WTC11 (cell line): ENCODE results near the gene GJD4. TPM values are rescaled to one million over a fixed set of nuclear protein-coding genes. Genes with fewer than 3 reads are reported as not detected.

Experiments
- ATAC-seq: fragments of 200-7000 bp; cut with Tn5 transposase; 2 replicates; pipeline ENCODE4 v1.10.0; 2021; ENCODE audit warnings: mild to moderate bottlenecking, moderate library complexity
- CTCF ChIA-PET: fragments of 300-600 bp; sonication (Branson Sonifier 250); formaldehyde crosslinking; loops from one replicate; lab custom pipeline; 2021; ENCODE audit warnings: antibody characterized with exemption; lab: Charles Lee
- POLR2A ChIA-PET: fragments of 350-600 bp; sonication (Branson Sonifier 250); formaldehyde crosslinking; loops from one replicate; lab custom pipeline; 2021; ENCODE audit warnings: antibody characterized with exemption; lab: Charles Lee
- DNase-seq: peaks from one replicate; pipeline ENCODE4 v3.0.0; 2021; ENCODE audit warnings: low spot score
- H3K27ac Mint-ChIP-seq: 2 replicates; pipeline ENCODE4 v1.8.0; 2021; ENCODE audit warnings: mixed read lengths
- H3K27me3 Mint-ChIP-seq: 2 replicates; pipeline ENCODE4 v1.8.0; 2021; ENCODE audit warnings: low read depth, mild to moderate bottlenecking, moderate library complexity, mixed read lengths
- H3K36me3 Mint-ChIP-seq: 2 replicates; pipeline ENCODE4 v1.8.0; 2021; ENCODE audit warnings: mixed read lengths
- H3K4me1 Mint-ChIP-seq: 2 replicates; pipeline ENCODE4 v1.8.0; 2022; ENCODE audit warnings: mixed read lengths
- H3K4me3 Mint-ChIP-seq: 2 replicates; pipeline ENCODE4 v1.8.0; 2021; ENCODE audit warnings: mild to moderate bottlenecking, moderate library complexity, mixed read lengths
- H3K9me3 Mint-ChIP-seq: 2 replicates; pipeline ENCODE4 v1.8.0; 2021; ENCODE audit warnings: mixed read lengths
- CREM ChIP-seq: sonication (generic); formaldehyde crosslinking; IDR thresholded peaks from 2 replicates; pipeline ENCODE4 v1.8.1; 2022; ENCODE audit warnings: mild to moderate bottlenecking, missing genetic modification reagents, moderate library complexity
- ELF4 ChIP-seq: sonication (generic); formaldehyde crosslinking; IDR thresholded peaks from 2 replicates; pipeline ENCODE4 v1.8.1; 2022; ENCODE audit warnings: low read depth, mild to moderate bottlenecking, moderate library complexity, missing genetic modification reagents
- FOXP4 ChIP-seq: sonication (generic); formaldehyde crosslinking; IDR thresholded peaks from 2 replicates; pipeline ENCODE4 v1.8.0; 2022; ENCODE audit warnings: mild to moderate bottlenecking, missing genetic modification reagents
- HMGA2 ChIP-seq: fragments of 250-450 bp; sonication (Bioruptor Pico); IDR thresholded peaks from 2 replicates; pipeline ENCODE4 v1.4.0; 2021; ENCODE audit warnings: mild to moderate bottlenecking, moderate library complexity
- NR3C1 ChIP-seq: sonication (generic); formaldehyde crosslinking; conservative IDR thresholded peaks from 2 replicates; pipeline ENCODE4 v1.8.1; 2023; ENCODE audit warnings: low read depth, mild to moderate bottlenecking, missing genetic modification reagents
- SMAD3 ChIP-seq: sonication (generic); formaldehyde crosslinking; IDR thresholded peaks from 2 replicates; pipeline ENCODE4 v1.8.0; 2022; ENCODE audit warnings: missing genetic modification reagents, mild to moderate bottlenecking, borderline replicate concordance
- TP53 ChIP-seq: sonication (generic); formaldehyde crosslinking; IDR thresholded peaks from 2 replicates; pipeline ENCODE4 v1.8.1; 2023; ENCODE audit warnings: mild to moderate bottlenecking, missing genetic modification reagents
- ZBTB43 ChIP-seq: sonication (generic); formaldehyde crosslinking; IDR thresholded peaks from 2 replicates; pipeline ENCODE4 v1.8.1; 2023; ENCODE audit warnings: mild to moderate bottlenecking, missing genetic modification reagents
- ZMAT4 ChIP-seq: fragments of 250-450 bp; sonication (Bioruptor Pico); IDR thresholded peaks from 2 replicates; pipeline ENCODE4 v1.9.0; 2021; ENCODE audit warnings: mild to moderate bottlenecking
- ZNF423 ChIP-seq: fragments of 250-450 bp; sonication (Bioruptor Pico); IDR thresholded peaks from 2 replicates; pipeline ENCODE4 v2.1.2; 2022; ENCODE audit warnings: mild to moderate bottlenecking, moderate library complexity
- ZNF671 ChIP-seq: fragments of 250-450 bp; sonication (Bioruptor Pico); IDR thresholded peaks from 2 replicates; pipeline ENCODE4 v1.8.0; 2021; ENCODE audit warnings: mild to moderate bottlenecking
- total RNA-seq: library from RNA; stranded (reverse); gene quantifications from 3 replicates; pipeline ENCODE4 v1.2.3, GENCODE V29; 2021
- TF ChIP-seq, protein P1 (sequence below): sonication (generic); formaldehyde crosslinking; IDR thresholded peaks from 2 replicates; pipeline ENCODE4 v1.8.0; 2023; ENCODE audit warnings: missing genetic modification reagents, mild to moderate bottlenecking, borderline replicate concordance
- TF ChIP-seq, protein P2 (sequence below): fragments of 250-450 bp; sonication (Bioruptor Pico); conservative IDR thresholded peaks from 2 replicates; pipeline ENCODE4 v1.9.0; 2021; ENCODE audit warnings: mild to moderate bottlenecking
- TF ChIP-seq, protein P3 (sequence below): sonication (generic); formaldehyde crosslinking; IDR thresholded peaks from 2 replicates; pipeline ENCODE4 v1.8.1; 2022; ENCODE audit warnings: low read depth, mild to moderate bottlenecking, moderate library complexity, missing genetic modification reagents, borderline replicate concordance
- TF ChIP-seq, protein P4 (sequence below): fragments of 250-450 bp; sonication (Bioruptor Pico); IDR thresholded peaks from 2 replicates; pipeline ENCODE4 v1.8.0; 2021; ENCODE audit warnings: mild to moderate bottlenecking
- TF ChIP-seq, protein P5 (sequence below): fragments of 200-600 bp; IDR thresholded peaks from 2 replicates; pipeline ENCODE4 v1.8.0; 2022; ENCODE audit warnings: antibody characterized with exemption

The GJD4 gene
- total RNA-seq, 1 experiment from 2014 or later: not detected

GRCh38 chr10:35639728-35640401 lies 34.7 kb downstream of the GJD4 start (continued):
- TF ChIP-seq, protein P1, sequence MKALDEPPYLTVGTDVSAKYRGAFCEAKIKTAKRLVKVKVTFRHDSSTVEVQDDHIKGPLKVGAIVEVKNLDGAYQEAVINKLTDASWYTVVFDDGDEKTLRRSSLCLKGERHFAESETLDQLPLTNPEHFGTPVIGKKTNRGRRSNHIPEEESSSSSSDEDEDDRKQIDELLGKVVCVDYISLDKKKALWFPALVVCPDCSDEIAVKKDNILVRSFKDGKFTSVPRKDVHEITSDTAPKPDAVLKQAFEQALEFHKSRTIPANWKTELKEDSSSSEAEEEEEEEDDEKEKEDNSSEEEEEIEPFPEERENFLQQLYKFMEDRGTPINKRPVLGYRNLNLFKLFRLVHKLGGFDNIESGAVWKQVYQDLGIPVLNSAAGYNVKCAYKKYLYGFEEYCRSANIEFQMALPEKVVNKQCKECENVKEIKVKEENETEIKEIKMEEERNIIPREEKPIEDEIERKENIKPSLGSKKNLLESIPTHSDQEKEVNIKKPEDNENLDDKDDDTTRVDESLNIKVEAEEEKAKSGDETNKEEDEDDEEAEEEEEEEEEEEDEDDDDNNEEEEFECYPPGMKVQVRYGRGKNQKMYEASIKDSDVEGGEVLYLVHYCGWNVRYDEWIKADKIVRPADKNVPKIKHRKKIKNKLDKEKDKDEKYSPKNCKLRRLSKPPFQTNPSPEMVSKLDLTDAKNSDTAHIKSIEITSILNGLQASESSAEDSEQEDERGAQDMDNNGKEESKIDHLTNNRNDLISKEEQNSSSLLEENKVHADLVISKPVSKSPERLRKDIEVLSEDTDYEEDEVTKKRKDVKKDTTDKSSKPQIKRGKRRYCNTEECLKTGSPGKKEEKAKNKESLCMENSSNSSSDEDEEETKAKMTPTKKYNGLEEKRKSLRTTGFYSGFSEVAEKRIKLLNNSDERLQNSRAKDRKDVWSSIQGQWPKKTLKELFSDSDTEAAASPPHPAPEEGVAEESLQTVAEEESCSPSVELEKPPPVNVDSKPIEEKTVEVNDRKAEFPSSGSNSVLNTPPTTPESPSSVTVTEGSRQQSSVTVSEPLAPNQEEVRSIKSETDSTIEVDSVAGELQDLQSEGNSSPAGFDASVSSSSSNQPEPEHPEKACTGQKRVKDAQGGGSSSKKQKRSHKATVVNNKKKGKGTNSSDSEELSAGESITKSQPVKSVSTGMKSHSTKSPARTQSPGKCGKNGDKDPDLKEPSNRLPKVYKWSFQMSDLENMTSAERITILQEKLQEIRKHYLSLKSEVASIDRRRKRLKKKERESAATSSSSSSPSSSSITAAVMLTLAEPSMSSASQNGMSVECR (CRISPR knock-in tag): peak; percentile 94; the same call in 1 of the 2 replicates
- TF ChIP-seq, protein P2, sequence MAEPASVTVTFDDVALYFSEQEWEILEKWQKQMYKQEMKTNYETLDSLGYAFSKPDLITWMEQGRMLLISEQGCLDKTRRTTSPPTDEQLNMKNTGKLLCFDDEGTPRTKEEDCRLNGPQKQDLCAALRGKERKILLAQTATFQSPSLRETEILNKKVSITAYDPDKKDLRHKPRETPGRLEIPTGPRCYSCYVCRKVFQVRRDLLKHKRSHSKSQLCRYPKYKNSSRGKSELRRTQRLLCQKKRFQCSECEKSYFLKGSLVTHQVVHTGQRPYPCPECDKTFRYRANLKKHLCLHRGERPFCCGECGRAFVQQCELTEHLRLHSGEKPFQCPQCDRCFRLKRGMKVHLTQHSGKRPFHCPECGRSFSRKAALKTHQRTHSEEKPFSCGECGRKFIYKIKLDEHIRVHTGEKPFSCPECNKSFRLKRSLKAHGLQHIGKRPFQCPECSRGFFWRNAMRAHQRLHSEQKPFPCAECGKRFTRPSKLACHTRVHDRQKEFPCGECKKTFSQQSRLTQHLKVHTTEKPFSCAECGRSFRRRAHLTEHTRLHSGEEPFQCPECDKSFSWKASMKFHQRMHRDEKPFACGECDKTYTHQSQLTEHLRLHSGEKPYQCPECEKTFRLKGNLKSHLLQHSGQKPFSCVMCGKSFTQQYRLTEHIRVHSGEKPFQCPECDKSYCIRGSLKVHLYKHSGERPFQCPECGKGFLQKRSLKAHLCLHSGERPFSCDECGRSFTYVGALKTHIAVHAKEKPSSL (CRISPR knock-in tag): no peak
- TF ChIP-seq CREM (CRISPR knock-in tag) (no peak; the same call in 1 of the 2 replicates), TP53 (peak; percentile 85; the same call in 1 of the 2 replicates), ZMAT4 (CRISPR knock-in tag) (no peak)

GRCh38 chr10:35640474-35640873 lies 35.3 kb downstream of the GJD4 start:
- no peaks in the 10 kb centered on the region for H3K9me3 Mint-ChIP-seq
- ChIA-PET CTCF (interaction anchor here (0.7 to 1.6 kb wide), 8 partner anchors 46 to 1047 kb away, joined by 3 to 6 read pairs (median 3); no protein-coding TSS in a partner anchor), POLR2A (interaction anchor here (0.6 kb wide), 1 partner anchor 489 kb away, joined by 3 read pairs; no protein-coding TSS in a partner anchor)
- no peaks in the 10 kb centered on the region for H3K36me3 Mint-ChIP-seq
- DNase-seq: peak; percentile 70
- peak overlapping the region; percentile 73 for H3K4me3 Mint-ChIP-seq
- ATAC-seq: peak; percentile 23
- peaks cover 38% of the 10 kb centered on the region for H3K27me3 Mint-ChIP-seq
- peaks cover 45% of the 10 kb centered on the region for H3K4me1 Mint-ChIP-seq
- no peak for TF ChIP-seq ZMAT4 (CRISPR knock-in tag)
- TF ChIP-seq, protein P3, sequence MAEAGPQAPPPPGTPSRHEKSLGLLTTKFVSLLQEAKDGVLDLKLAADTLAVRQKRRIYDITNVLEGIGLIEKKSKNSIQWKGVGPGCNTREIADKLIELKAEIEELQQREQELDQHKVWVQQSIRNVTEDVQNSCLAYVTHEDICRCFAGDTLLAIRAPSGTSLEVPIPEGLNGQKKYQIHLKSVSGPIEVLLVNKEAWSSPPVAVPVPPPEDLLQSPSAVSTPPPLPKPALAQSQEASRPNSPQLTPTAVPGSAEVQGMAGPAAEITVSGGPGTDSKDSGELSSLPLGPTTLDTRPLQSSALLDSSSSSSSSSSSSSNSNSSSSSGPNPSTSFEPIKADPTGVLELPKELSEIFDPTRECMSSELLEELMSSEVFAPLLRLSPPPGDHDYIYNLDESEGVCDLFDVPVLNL (CRISPR knock-in tag): no peak
- TF ChIP-seq SMAD3 (CRISPR knock-in tag): no peak
- no peak for TF ChIP-seq ZNF671 (CRISPR knock-in tag)
- TF ChIP-seq NR3C1: no peak
- TF ChIP-seq, protein P4, sequence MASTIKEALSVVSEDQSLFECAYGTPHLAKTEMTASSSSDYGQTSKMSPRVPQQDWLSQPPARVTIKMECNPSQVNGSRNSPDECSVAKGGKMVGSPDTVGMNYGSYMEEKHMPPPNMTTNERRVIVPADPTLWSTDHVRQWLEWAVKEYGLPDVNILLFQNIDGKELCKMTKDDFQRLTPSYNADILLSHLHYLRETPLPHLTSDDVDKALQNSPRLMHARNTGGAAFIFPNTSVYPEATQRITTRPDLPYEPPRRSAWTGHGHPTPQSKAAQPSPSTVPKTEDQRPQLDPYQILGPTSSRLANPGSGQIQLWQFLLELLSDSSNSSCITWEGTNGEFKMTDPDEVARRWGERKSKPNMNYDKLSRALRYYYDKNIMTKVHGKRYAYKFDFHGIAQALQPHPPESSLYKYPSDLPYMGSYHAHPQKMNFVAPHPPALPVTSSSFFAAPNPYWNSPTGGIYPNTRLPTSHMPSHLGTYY: peak; percentile 41; the same call in 1 of the 2 replicates
- no peak for TF ChIP-seq HMGA2 (CRISPR knock-in tag)
- no peak for TF ChIP-seq ZBTB43
- TF ChIP-seq FOXP4 (CRISPR knock-in tag): no peak
- no peak for TF ChIP-seq ELF4 (CRISPR knock-in tag)
- TF ChIP-seq ZNF423: no peak
- TF ChIP-seq, protein P5, sequence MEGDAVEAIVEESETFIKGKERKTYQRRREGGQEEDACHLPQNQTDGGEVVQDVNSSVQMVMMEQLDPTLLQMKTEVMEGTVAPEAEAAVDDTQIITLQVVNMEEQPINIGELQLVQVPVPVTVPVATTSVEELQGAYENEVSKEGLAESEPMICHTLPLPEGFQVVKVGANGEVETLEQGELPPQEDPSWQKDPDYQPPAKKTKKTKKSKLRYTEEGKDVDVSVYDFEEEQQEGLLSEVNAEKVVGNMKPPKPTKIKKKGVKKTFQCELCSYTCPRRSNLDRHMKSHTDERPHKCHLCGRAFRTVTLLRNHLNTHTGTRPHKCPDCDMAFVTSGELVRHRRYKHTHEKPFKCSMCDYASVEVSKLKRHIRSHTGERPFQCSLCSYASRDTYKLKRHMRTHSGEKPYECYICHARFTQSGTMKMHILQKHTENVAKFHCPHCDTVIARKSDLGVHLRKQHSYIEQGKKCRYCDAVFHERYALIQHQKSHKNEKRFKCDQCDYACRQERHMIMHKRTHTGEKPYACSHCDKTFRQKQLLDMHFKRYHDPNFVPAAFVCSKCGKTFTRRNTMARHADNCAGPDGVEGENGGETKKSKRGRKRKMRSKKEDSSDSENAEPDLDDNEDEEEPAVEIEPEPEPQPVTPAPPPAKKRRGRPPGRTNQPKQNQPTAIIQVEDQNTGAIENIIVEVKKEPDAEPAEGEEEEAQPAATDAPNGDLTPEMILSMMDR: peak; percentile 33; the same call in 1 of the 2 replicates
- no peak overlapping the region for H3K27ac Mint-ChIP-seq
